HepG2 (cell line): ENCODE measurements around the gene GOT1. TPM values are rescaled to one million over a fixed set of nuclear protein-coding genes. Genes with fewer than 3 reads are reported as not detected.
A peak's percentile ranks its signal among the peaks of the same experiment; 100 is the strongest.

Experiments used
- DMAP1 ChIP-seq: IDR thresholded peaks from 2 replicates; pipeline ENCODE4 v1.6.1; 2016
- HMGXB4 ChIP-seq, 2 experiments: sonication (generic) in 1 of 2; formaldehyde crosslinking in 1 of 2; IDR thresholded peaks; 2 replicates each; pipeline versions ENCODE4 v1.4.0 to v1.6.1; 2018 to 2020; ENCODE audit warnings: missing genetic modification reagents in 2 of 2, borderline replicate concordance in 1 of 2, low read depth in 1 of 2, mild to moderate bottlenecking in 1 of 2, missing biosample characterization in 1 of 2
- KMT2B ChIP-seq: IDR thresholded peaks from 2 replicates; pipeline ENCODE4 v1.6.1; 2016; ENCODE audit warnings: missing genetic modification reagents, missing compliant biosample characterization
- MTA1 ChIP-seq: sonication (generic); formaldehyde crosslinking; IDR thresholded peaks from 2 replicates; pipeline ENCODE4 v1.4.0; 2020; ENCODE audit warnings: missing genetic modification reagents, mild to moderate bottlenecking, borderline replicate concordance
- MTERF4 ChIP-seq: sonication (generic); formaldehyde crosslinking; IDR thresholded peaks from 2 replicates; pipeline ENCODE4 v1.8.0; 2023; ENCODE audit warnings: mild to moderate bottlenecking, missing genetic modification reagents
- SATB2 ChIP-seq: sonication (generic); formaldehyde crosslinking; IDR thresholded peaks from 2 replicates; pipeline ENCODE4 v1.5.0; 2020; ENCODE audit warnings: missing genetic modification reagents
- TCF12 ChIP-seq, 2 experiments: fragments of 450-650 bp in 1 of 2; sonication (generic) in 1 of 2; formaldehyde crosslinking in 1 of 2; IDR thresholded peaks; 2 replicates each; pipeline versions ENCODE4 v1.6.1 to v1.8.0; 2017 to 2022; ENCODE audit warnings: antibody characterized with exemption in 1 of 2, mild to moderate bottlenecking in 1 of 2, missing genetic modification reagents in 1 of 2, moderate library complexity in 1 of 2
- TFDP2 ChIP-seq: sonication (generic); formaldehyde crosslinking; IDR thresholded peaks from 2 replicates; pipeline ENCODE4 v1.4.0; 2020; ENCODE audit warnings: missing genetic modification reagents
- ZBTB43 ChIP-seq: sonication (generic); formaldehyde crosslinking; conservative IDR thresholded peaks from 2 replicates; pipeline ENCODE4 v1.4.0; 2020; ENCODE audit warnings: missing genetic modification reagents
- ZFP36 ChIP-seq: fragments of 150-350 bp; IDR thresholded peaks from 2 replicates; pipeline ENCODE4 v1.6.1; 2018; ENCODE audit warnings: borderline replicate concordance, low read length, low read depth; ENCODE audit not compliant: partially characterized antibody
- ZNF281 ChIP-seq: sonication (generic); formaldehyde crosslinking; IDR thresholded peaks from 2 replicates; pipeline ENCODE4 v1.4.0; 2020; ENCODE audit warnings: missing genetic modification reagents, borderline replicate concordance
- ZNF687 ChIP-seq: sonication (generic); formaldehyde crosslinking; IDR thresholded peaks from 2 replicates; pipeline ENCODE4 v1.5.1; 2020; ENCODE audit warnings: mild to moderate bottlenecking, missing genetic modification reagents, moderate library complexity
- ZNF749 ChIP-seq: sonication (generic); formaldehyde crosslinking; IDR thresholded peaks from 2 replicates; pipeline ENCODE4 v1.8.0; 2022; ENCODE audit warnings: mild to moderate bottlenecking, missing genetic modification reagents, moderate library complexity, borderline replicate concordance
- ZNF777 ChIP-seq: sonication (generic); formaldehyde crosslinking; IDR thresholded peaks from 2 replicates; pipeline ENCODE4 v1.4.0; 2020; ENCODE audit warnings: missing genetic modification reagents
- polyA plus RNA-seq, 8 experiments: library from polyadenylated mRNA; depleted of rRNA in 3 of 8; stranded (reverse) in 7 of 8; unstranded in 1 of 8; fragments of >200 nt; fragmentation: Illumina TruSeq in 4 of 8; extraction: Trizol in 4 of 8; gene quantifications; 2 replicates each; pipeline versions ENCODE4 v1.2.1 to v1.2.3, GENCODE V29; 2011 to 2016; ENCODE audit warnings: low read depth in 4 of 8, missing spikeins in 1 of 8, mixed read lengths in 1 of 8; ENCODE audit not compliant: insufficient read depth in 1 of 8
- total RNA-seq, 5 experiments: library from RNA; depleted of rRNA; stranded (reverse); fragments of >200 nt; fragmentation: Illumina TruSeq; extraction: Trizol; gene quantifications; 2 replicates each; pipeline ENCODE4 v1.2.3, GENCODE V29; 2016; ENCODE audit warnings: low read depth in 1 of 5

The GOT1 gene
- total and polyA plus RNA-seq, 2 of the 13 experiments (the other 11 are each of a cell fraction or from before 2014, with no cell fraction given): 81.2 to 102 TPM

- 0 out of 4 replicates have a peak, but pooled peaks of 1 of the 2 experiments have one; percentile 8 for TF ChIP-seq HMGXB4 (CRISPR knock-in tag; IDR thresholded peaks at IDR 0.05; ENCODE audit: borderline replicate concordance in 1 of 2, low read depth in 1 of 2)
- TF ChIP-seq ZNF777 (CRISPR knock-in tag): 0 out of 2 replicates have a peak, but pooled peaks have one; percentile 48
- no peak for TF ChIP-seq ZNF281 (CRISPR knock-in tag)
- 0 out of 2 replicates have a peak, but pooled peaks have one; percentile 20 for TF ChIP-seq TFDP2
- TF ChIP-seq DMAP1 (CRISPR knock-in tag): peak; percentile 21; the same call in 1 of the 2 replicates
- no peak for TF ChIP-seq MTERF4 (CRISPR knock-in tag)
- 0 out of 2 replicates have a peak, but pooled peaks have one; percentile 12 for TF ChIP-seq MTA1 (CRISPR knock-in tag)
- no peak for TF ChIP-seq ZFP36
- TF ChIP-seq TCF12 (IDR thresholded peaks at IDR 0.05): no peak
- TF ChIP-seq TCF12 (CRISPR knock-in tag; IDR thresholded peaks at IDR 0.05): 0 out of 2 replicates have a peak, but pooled peaks have one; percentile 5
- TF ChIP-seq ZNF749 (CRISPR knock-in tag): peak; percentile 58; the same call in 1 of the 2 replicates
- TF ChIP-seq ZNF687: peak; percentile 78
- 0 out of 2 replicates have a peak, but pooled peaks have one; percentile 6 for TF ChIP-seq KMT2B
- TF ChIP-seq ZBTB43 (CRISPR knock-in tag): no peak
- 0 out of 2 replicates have a peak, but pooled peaks have one; percentile 6 for TF ChIP-seq SATB2
These were observed 851 bp upstream of the GOT1 start (continued) for GRCh38 chr10:99431190-99431760.
